Skeletal muscle tissue (tissue), 5 donors: ENCODE data around the gene DNAH12. TPM values are rescaled to one million over a fixed set of nuclear protein-coding genes. Genes with fewer than 3 reads are reported as not detected.

ENCODE experiments used
- H3K27ac ChIP-seq: one replicate; pipeline ENCODE4 v1.7.0; 2013; ENCODE audit warnings: mild to moderate bottlenecking, low read depth, low read length, inconsistent platforms
- H3K27me3 ChIP-seq, 3 donors: one replicate each; pipeline ENCODE4 v1.7.0; 2013; ENCODE audit warnings: low read length in 3 of 3; ENCODE audit not compliant: control insufficient read depth in 3 of 3, insufficient read depth in 3 of 3
- H3K36me3 ChIP-seq, 3 donors: one replicate each; pipeline ENCODE4 v1.7.0; 2013; ENCODE audit warnings: low read length in 3 of 3; ENCODE audit not compliant: control insufficient read depth in 3 of 3, insufficient read depth in 3 of 3
- H3K4me1 ChIP-seq, 3 donors: one replicate each; pipeline ENCODE4 v1.7.0; 2013; ENCODE audit warnings: low read length in 3 of 3, mild to moderate bottlenecking in 3 of 3; ENCODE audit not compliant: control insufficient read depth in 3 of 3, insufficient read depth in 3 of 3
- H3K4me3 ChIP-seq, 3 donors: one replicate each; pipeline ENCODE4 v1.7.0; 2013; ENCODE audit warnings: low read length in 3 of 3
- H3K9ac ChIP-seq, 3 donors: one replicate each; pipeline ENCODE4 v1.7.0; 2013; ENCODE audit warnings: low read length in 3 of 3, mild to moderate bottlenecking in 3 of 3, moderate library complexity in 2 of 3, low read depth in 1 of 3
- H3K9me3 ChIP-seq, 3 donors: one replicate each; pipeline ENCODE4 v1.7.0; 2013; ENCODE audit warnings: low read length in 3 of 3; ENCODE audit not compliant: control insufficient read depth in 3 of 3
- small RNA-seq: library from RNA; depleted of rRNA; stranded (forward); fragments of <200 nt; gene quantifications from one replicate; pipeline ENCODE3, GENCODE V24; 2014
- total RNA-seq: library from RNA; depleted of rRNA; stranded (reverse); fragments of >200 nt; gene quantifications from one replicate; pipeline ENCODE4 v1.2.3, GENCODE V29; 2014
- donor health status: Osteomylitis.

DNAH12 gene
- total RNA-seq, 1 donor from 2014 or later: 0.52 TPM

DNA sequence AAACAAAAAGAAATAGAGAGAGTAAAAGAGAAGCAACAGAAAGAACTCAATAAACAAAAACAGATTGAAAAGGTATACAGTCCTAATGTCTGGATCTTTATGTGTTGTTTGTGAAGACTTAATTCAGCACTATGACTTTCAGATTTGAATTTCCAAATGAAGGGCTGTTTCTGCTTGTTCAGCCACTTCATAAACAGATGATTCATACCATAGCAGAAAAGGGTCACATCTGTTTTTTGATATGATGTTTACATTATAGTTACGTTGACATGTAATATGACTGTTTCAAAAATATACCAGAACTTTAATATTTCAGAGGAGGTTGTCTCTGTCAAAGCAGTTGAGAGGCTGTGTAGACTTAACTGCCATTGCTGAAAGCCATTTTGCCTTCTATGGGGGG, 275.7 kb downstream of the DNAH12 start:
- no peaks in the 10 kb centered on the region for H3K9me3 ChIP-seq
- H3K4me1 ChIP-seq: no peaks in the 10 kb centered on the region
- no peaks in the 10 kb centered on the region for H3K27me3 ChIP-seq
- H3K9ac ChIP-seq: no peak overlapping the region
- H3K4me3 ChIP-seq: no peak overlapping the region
- H3K27ac ChIP-seq: no peak overlapping the region
- peaks cover 9 to 54% (median 51%) of the 10 kb centered on the region in 3 donors for H3K36me3 ChIP-seq

DNA sequence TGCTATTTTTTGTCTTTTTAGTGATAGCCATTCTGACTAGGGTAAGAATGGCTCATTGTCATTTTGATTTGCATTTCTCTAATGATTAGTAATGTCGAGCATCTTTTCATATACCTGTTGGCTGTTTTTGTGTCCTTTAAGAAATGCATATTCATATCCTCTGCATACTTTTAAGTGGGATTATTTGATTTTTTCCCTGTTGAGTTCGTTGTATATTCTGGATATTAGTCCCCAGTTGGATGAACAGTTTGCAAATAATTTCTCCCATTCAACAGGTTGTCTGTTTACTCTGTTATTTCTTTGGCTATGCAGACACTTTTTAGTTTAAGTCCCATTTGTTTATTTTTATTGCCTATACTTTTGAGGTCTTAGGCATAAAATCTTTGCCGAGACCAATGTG, 282.2 kb downstream of the DNAH12 start:
- no peak overlapping the region for H3K27ac ChIP-seq
- no peak overlapping the region for H3K4me3 ChIP-seq
- H3K4me1 ChIP-seq: peaks cover 5 to 9% (median 7%) of the 10 kb centered on the region in 3 donors
- H3K9me3 ChIP-seq: no peaks in the 10 kb centered on the region
- H3K36me3 ChIP-seq: peaks cover 23 to 55% (median 50%) of the 10 kb centered on the region in 3 donors
- no peak overlapping the region for H3K9ac ChIP-seq
- H3K27me3 ChIP-seq: no peaks in the 10 kb centered on the region

DNA sequence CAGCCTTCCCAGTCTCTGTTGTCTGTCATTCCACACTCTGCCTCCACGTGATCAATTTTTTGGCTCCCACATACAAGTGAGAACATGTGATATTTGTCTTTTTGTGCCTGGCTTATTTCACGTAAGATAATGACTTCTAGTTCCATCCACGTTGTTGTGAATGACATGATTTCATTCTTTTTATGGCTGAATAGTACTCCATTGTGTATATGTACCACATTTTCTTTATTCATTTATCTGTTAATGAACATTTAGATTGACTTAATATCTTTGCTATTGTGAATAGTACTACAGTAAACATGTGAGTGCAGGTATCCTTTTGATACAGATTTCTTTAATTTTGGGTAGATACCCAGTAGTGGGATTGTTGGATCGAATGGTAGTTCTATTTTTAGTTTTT, 283.0 kb downstream of the DNAH12 start:
- peaks cover 23 to 55% (median 50%) of the 10 kb centered on the region in 3 donors for H3K36me3 ChIP-seq
- H3K4me1 ChIP-seq: peaks cover 5 to 9% (median 7%) of the 10 kb centered on the region in 3 donors
- no peak overlapping the region for H3K4me3 ChIP-seq
- no peaks in the 10 kb centered on the region for H3K9me3 ChIP-seq
- no peak overlapping the region for H3K9ac ChIP-seq
- H3K27ac ChIP-seq: no peak overlapping the region
- no peaks in the 10 kb centered on the region for H3K27me3 ChIP-seq

DNA sequence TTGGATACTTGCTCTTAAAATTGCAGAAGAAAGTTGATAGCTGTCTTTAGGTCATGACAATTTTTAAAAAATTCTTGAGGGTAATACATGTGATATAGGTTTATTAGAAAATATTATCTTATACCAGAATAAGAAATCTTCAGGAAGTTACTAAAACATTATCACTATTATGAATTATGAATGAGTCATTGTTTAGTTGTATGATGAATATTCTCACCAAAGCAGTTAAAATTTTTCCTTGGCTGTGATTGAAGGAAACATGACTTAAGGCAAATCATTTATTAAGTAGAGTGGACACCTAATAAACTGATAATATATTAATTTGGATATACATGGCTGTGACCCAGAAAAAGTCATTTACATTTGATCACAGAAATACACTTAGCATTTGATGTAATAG, 286.5 kb downstream of the DNAH12 start:
- Histone ChIP-seq H3K27ac (peak overlapping the region; percentile 82), H3K4me1 (peaks cover 7 to 10% (median 9%) of the 10 kb centered on the region in 3 donors), H3K9ac (peak overlapping the region in 2 of 3 donors; percentile 9 to 69), H3K36me3 (peaks cover 23 to 44% (median 36%) of the 10 kb centered on the region in 3 donors), H3K9me3 (no peaks in the 10 kb centered on the region), H3K4me3 (no peak overlapping the region), H3K27me3 (no peaks in the 10 kb centered on the region)

DNA sequence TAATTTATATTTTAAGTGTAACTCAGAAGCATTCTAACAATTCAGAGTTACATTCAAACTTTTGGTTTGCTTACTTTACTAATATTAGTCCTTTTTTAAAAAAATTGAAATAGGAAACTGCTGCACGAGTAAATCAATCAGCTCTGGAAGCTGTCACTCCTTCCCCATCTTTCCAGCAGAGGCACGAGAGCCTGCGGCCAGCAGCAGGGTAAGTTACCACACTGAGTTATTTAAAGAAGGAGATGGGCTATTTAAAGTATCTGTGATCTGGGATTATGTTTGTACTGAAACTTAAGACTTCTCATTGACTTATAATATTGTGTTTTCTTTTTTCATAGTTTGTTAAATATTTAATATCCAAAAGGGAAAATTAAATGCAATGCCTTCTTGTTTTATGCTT, 287.3 kb downstream of the DNAH12 start:
- Histone ChIP-seq H3K4me1 (peaks cover 7 to 11% (median 9%) of the 10 kb centered on the region in 3 donors), H3K9ac (peak overlapping the region; percentile 9 to 69 (median 69)), H3K9me3 (no peaks in the 10 kb centered on the region), H3K4me3 (peak overlapping the region in 2 of 3 donors; percentile 18 to 54), H3K27ac (peak overlapping the region; percentile 82), H3K27me3 (no peaks in the 10 kb centered on the region), H3K36me3 (peaks cover 23 to 42% (median 34%) of the 10 kb centered on the region in 3 donors)

DNA sequence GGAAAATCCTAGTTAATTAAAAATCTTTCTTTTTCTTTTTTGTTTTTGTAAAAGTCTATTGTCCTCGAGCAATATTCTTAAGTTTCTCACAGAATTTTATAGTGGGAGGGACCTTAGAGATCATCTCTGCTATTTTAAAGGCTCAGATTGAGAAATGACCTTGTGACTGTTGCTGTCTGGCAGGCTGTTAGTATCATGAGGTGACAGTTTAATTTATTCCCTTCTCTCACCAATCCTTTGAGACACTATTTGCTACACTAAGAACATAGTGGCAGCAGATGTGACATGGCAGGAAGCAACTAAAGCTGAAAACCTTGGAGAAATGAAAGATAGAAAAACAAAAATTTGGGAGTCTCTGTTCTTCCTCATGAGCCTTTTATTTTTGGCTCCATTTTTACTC, 291.7 kb downstream of the DNAH12 start:
- peak overlapping the region; percentile 1 to 60 (median 17) for H3K4me3 ChIP-seq
- H3K27ac ChIP-seq: peak overlapping the region; percentile 79

DNA sequence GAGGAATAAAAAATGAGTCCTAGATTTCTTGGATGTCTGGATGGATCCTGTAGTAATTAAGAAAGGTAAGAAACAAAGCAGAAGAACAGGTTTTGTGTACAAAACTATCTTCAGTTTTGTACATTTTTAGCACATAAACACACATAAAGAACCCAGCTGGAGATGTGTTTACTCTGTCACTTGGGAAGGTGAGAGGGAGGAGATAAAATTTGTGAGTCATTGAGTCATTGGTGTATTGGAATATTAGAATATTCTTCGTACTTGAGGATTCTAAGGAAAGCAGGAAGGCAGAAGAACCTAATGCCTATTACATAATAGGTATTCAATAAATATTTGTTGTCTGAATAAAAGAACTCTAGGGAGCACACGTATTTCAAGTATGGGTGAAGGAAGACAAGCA, 299.2 kb downstream of the DNAH12 start:
- Histone ChIP-seq H3K36me3 (peaks cover 18 to 67% (median 57%) of the 10 kb centered on the region in 3 donors), H3K27me3 (no peaks in the 10 kb centered on the region), H3K27ac (no peak overlapping the region), H3K4me3 (no peak overlapping the region), H3K4me1 (no peaks in the 10 kb centered on the region), H3K9me3 (no peaks in the 10 kb centered on the region), H3K9ac (no peak overlapping the region)

More for the DNA sequence above, 291.7 kb downstream of the DNAH12 start:
- Histone ChIP-seq H3K27me3 (no peaks in the 10 kb centered on the region), H3K9me3 (no peaks in the 10 kb centered on the region), H3K4me1 (peaks cover 3 to 11% (median 3%) of the 10 kb centered on the region in 3 donors), H3K36me3 (peaks cover 7 to 17% (median 9%) of the 10 kb centered on the region in 3 donors), H3K9ac (peak overlapping the region; percentile 18 to 80 (median 66))

Small RNA genes within 50 kb of the gene (small RNA-seq; reads per million reads assigned to genes)
- not detected for gene RF00019
- not detected for gene RNU6-108P
- not detected for gene RNU6-1181P
- not detected for gene RNU6-483P

Other genes with a start within 250 kb of the DNAH12 start
- gene PDE12, start 11.9 kb upstream of the DNAH12 start, total RNA-seq: 6.8 TPM
- 117 TPM for gene ARF4, start 53.0 kb upstream of the DNAH12 start, total RNA-seq
- 29.7 TPM for gene DENND6A, start 148.7 kb upstream of the DNAH12 start, total RNA-seq
- gene SLMAP, start 212.0 kb upstream of the DNAH12 start, total RNA-seq: 53.2 TPM